NCI-H82 treated with DMSO at 0.1 percent for 48 hours (cell line): ENCODE measurements around the gene SEPTIN7.
"Not testable (repeated sequence)": the region's sequence is repeated elsewhere in the genome, so short reads cannot be mapped to it uniquely, and the experiment has no call there.

Experiments used
- DNase-seq: peaks from one replicate; lab custom pipeline; 2025; ENCODE audit not compliant: unreplicated experiment; lab: John Stamatoyannopoulos, UW

The SEPTIN7 gene

DNA sequence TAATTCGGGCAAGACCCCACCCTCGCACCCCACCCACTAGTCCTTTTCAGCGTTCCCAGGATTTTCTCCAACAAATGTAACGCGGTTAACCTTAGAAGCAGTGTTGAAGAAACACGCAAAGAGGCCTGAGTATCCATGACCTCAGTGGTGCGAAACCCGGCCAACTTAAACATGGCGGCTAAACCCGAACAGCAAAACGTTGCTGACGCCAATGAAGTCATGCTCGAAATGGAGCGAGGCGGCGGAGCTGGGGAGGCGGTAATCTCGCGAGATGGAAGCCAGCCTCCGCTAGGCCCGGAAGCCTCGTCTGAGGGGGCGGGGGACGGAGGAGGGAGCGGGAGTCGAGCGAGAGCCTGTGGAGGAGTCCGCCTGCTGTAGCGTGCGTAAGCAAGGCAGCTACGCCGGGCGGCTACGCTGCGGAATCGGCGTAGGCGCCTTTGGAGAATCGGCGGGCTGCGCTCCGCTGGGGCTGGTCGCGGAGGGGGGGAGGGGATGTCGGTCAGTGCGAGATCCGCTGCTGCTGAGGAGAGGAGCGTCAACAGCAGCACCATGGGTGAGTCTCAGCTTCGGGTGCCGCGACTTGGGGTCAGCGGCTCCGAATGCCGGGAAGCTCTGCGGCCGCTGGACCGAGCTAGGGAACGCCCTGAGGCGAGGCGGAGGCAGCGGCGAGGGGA lies at the start of gene SEPTIN7:
TSS of gene SEPTIN7 (plus strand) at position 340 of the 674 bp plus-strand sequence. CDS start at position 493, 153 bp downstream.
- peak; percentile 92 for DNase-seq

- DNase-seq, result no peak
Measured at GRCh38 chr7:35752742-35753141, 48.1 kb upstream of the SEPTIN7 start.

DNA sequence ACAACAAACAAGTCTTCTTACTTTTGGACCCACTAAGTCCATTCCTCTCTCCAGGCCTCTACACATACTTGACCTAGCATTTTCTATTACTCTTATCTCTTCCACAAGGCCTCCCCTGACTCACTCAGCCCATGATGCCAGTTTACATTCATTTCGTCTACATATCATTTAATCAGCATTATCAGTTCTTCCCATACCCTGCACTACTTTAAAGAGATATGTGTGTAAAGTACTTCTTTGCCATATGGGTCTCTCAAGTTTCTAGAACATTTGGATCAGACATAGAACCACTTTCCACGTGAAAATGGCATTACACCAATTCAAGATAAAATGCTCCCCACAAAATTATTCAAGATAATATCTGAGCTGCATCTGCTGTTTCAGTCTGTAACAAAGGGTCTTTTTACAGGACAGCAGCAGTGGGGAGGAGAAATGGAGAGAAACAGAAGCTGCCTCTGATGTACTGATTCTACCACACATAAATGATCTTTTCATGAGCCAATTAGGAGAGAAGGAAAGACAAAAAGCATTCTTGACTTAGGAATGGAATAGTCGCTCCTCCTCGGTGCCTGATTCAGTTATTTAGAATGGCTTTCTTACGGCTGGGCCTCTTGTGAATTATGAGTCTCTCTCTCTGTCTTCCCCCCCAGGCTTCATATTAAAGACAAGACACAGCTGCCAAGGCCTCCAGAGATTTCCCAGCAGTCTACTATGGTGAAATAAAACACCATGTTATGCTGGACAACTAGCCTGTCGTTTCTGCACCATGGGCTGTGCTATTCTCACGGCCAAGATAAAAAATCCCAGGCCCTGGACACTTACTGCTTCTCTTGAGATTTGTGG lies 46.9 kb upstream of the SEPTIN7 start:
- DNase-seq, result no peak

- no peak for DNase-seq
Measured at GRCh38 chr7:35754741-35755140, 46.1 kb upstream of the SEPTIN7 start.

GRCh38 chr7:35755711-35756110 lies 45.1 kb upstream of the SEPTIN7 start:
- DNase-seq, result no peak

GRCh38 chr7:35756453-35756852 lies 44.4 kb upstream of the SEPTIN7 start:
- DNase-seq, result not testable (repeated sequence)

- DNase-seq, result no peak
Measured at GRCh38 chr7:35757574-35757973, 43.3 kb upstream of the SEPTIN7 start.

DNA sequence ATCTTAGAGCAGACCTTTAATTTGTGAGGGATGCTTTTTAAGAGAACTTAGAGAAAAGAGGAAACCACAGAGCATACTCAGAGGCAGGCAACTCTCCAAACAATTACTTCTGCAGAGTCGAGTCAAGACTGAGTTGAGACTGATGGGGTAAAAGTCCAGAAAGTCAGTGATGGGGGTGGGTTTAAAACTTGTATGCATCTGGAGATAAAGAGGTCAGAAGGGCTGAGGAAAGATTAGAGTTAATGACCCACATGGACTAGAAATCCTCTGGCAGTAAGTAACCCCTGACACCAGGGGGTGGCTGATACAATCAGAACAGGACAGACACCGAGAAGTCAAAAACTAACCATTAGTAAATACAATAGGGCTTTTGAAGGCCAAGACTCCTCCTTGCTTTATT lies 42.4 kb upstream of the SEPTIN7 start:
- DNase-seq, result no peak

DNA sequence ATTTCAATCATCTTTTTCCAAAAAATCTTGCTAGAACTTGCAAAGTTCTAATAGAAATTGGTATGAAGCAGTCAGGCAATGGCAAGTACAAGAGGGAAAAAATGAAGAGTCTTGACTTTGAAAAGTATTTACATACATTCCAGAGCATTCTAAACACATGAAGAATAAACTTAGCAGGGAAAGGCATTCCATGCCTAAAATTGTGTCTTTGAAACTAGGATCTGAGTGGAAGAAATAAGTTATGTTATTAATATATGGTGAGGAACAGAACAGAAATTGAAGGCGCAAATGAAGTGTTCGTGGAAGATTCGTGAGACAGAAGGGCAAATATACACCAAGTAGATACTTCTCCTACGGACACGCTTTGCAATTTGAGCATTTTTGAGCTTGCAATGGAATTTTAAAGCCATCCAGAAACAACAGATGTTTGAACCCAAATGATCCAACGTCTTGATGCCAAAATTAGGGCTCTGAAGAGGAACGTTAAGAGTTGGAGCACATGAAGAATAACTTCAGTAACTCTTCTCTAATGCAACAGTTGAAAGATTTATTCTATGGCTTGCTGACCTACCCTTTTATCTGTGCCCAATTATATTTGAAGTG lies 40.6 kb upstream of the SEPTIN7 start:
- no peak for DNase-seq

DNA sequence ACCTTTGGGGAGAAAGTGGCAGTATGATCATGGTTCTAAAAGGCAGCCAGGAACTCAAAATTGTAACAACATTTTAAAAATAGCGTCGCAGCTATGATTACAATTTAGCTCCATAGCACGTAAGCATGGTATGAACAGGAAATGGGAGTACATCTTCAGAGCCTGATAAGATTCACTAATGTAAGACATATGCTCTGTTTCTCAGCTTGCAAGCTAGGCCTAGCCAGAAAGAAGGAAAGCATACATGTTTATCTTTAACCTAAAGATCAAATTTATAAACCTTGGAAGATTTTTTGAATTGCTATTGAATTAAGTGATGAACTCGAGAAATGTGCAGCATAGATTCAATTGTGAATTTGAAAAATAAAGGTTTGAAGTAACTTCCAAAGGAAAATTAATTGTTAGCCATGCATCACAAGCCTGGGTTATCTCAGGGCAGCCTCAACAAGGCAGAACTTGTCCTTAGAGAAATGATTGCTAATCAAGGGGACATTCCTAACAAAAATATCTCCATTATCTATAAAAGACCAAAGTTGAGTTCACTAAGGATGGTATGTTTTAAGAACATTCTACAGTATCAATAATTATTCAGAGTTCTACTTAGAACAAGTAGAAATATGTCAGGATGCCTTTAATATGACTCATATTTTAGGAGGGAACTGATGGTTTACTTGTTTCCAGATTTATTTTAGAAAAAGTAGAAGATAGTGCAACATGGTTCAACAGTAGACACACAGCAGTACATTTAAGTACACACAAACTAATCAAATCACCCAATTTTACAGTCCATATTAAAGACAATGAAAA lies 38.8 kb upstream of the SEPTIN7 start:
- no peak for DNase-seq

GRCh38 chr7:35762781-35763180 lies 38.1 kb upstream of the SEPTIN7 start:
- no peak for DNase-seq

GRCh38 chr7:35768346-35768745 lies 32.5 kb upstream of the SEPTIN7 start:
- DNase-seq, result no peak

GRCh38 chr7:35771776-35772175 lies 29.1 kb upstream of the SEPTIN7 start:
- DNase-seq, result no peak

GRCh38 chr7:35773994-35774393 lies 26.9 kb upstream of the SEPTIN7 start:
- no peak for DNase-seq

GRCh38 chr7:35776686-35777085 lies 24.2 kb upstream of the SEPTIN7 start:
- DNase-seq, result no peak

DNA sequence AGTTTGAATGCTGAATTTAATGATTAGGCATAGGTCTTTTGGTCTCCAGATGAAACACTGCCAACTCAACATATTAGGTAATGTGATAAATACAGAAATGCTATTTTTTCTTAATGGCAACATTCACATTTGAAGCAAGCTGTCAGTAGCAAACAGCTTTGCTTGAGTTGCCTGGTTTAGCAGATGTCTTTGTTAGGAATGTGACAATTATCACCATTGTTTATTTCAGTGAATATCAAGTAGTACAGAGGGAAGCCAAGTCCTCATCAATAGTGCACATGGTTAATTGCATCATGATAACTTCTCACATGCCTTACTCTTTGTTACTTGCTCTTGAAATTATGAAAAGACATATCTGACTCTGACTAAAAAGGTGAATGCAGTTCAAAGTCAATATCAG lies 23.7 kb upstream of the SEPTIN7 start:
- DNase-seq, result no peak

GRCh38 chr7:35780070-35780469 lies 20.8 kb upstream of the SEPTIN7 start:
- DNase-seq, result no peak

DNA sequence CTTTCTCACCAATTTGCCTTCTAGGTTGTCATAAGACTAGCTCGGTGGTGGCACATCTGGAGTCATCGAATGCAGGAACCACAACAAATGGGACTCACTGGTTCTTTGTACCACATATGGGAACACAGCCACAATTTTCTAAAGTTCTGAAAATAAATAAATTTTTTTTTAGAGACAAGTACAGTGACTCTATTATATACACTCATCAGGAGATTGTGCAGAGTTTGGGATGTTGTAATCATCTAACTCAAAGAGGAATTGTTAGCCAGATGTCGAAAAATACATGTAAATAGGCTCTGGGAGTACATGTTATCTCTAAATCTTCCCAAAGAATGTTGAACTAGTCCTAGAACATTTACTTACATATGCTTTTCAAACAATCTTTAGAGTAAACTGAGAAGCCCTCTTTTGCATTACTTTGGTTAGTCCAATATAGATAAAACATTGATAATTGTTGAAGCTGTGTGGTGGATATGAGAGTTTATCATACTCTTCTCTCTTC lies 19.6 kb upstream of the SEPTIN7 start:
- no peak for DNase-seq

- DNase-seq, result no peak
Measured at GRCh38 chr7:35781767-35782515, 18.9 kb upstream of the SEPTIN7 start.

GRCh38 chr7:35784332-35784731 lies 16.5 kb upstream of the SEPTIN7 start:
- no peak for DNase-seq
